ENCODE results near the gene SYNE4.
A peak's percentile ranks its signal among the peaks of the same experiment; 100 is the strongest.
"Not testable (repeated sequence)": the region's sequence is repeated elsewhere in the genome, so short reads cannot be mapped to it uniquely, and the experiment has no call there.

Gene SYNE4, protein sequence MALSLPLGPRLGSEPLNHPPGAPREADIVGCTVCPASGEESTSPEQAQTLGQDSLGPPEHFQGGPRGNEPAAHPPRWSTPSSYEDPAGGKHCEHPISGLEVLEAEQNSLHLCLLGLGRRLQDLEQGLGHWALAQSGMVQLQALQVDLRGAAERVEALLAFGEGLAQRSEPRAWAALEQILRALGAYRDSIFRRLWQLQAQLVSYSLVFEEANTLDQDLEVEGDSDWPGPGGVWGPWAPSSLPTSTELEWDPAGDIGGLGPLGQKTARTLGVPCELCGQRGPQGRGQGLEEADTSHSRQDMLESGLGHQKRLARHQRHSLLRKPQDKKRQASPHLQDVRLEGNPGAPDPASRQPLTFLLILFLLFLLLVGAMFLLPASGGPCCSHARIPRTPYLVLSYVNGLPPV

GRCh38 chr19:36008336-36008978, at the start of gene SYNE4:
SYNE4 (minus strand) TSS chr19:36008813; CDS start chr19:36008681, 132 bp downstream.
- no peak for DNase-seq (ENCODE audit: low read depth)

DNA sequence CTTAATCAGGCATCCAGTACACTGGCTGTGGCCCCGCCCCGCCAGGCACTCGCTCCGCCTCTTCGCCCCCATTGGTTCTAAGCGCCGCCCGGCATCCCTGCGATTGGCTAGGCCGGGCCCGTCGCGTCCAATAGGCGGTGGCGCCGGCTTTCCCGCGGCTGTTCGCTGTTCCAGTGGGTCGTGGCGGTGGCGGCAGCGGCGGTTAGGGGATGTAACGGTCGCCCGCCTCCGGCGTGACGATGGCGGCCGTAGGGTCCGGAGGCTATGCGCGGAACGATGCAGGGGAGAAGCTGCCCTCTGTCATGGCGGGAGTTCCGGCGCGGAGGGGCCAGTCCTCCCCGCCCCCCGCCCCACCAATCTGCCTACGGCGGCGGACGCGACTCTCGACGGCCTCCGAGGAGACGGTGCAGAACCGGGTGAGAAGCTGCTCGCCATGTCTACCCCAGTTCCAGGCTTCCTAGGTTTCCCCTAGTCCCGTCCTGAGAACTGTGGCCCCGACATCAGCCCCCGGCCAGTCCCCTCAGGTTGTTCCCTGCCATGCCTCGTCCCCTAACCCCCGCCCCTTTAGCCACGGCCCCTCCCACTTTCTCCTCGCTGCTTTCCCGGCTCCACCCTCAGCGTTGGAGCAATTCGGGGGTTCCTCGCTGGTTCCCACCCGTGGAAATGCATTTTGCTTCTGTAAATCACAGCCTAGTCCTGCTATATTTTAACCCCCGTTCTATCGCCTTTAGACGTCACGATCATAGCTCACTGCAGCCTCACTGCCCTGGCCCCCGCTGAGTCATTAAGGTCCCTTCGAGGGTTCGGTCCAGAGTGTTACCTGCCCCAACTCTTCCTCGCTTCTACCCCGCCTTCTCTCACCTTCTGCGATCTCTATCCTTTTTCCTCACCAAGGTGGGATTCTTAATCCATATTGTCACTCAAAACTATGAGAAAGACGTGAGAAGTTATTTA, 46.4 kb upstream of the SYNE4 start, which contains the start of gene WDR62:
Gene WDR62 (plus strand): TSS at position 165 of the 954 bp plus-strand sequence. CDS start 75 bp downstream, at position 240.
- DNase-seq (ENCODE audit: low read depth), result no peak

GRCh38 chr19:36054119-36054732, 45.6 kb upstream of the SYNE4 start, which contains the start of gene THAP8:
THAP8 (minus strand) TSS chr19:36054285; CDS start chr19:36054217, 68 bp downstream.
- DNase-seq (ENCODE audit: low read depth), result peak; percentile 99

DNA sequence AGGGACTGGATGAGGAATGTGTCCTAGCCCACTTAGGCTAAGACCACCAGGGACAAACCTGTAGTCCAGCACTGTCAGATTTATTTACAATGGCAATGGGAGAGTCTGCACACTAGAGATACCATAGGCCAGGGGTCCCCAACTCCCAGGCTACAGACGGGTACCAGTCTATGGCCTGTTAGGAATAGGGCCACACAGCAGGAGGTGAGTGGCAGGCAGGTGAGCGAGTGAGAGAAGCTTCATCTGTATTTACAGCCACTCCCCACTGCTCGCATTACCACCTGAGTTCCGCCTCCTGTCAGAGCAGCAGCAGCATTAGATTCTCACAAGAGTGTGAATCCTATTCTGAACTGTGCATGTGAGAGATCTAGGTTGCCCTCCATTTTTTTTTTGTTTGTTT, 43.0 kb upstream of the SYNE4 start:
- no peak for DNase-seq (ENCODE audit: low read depth)

DNA sequence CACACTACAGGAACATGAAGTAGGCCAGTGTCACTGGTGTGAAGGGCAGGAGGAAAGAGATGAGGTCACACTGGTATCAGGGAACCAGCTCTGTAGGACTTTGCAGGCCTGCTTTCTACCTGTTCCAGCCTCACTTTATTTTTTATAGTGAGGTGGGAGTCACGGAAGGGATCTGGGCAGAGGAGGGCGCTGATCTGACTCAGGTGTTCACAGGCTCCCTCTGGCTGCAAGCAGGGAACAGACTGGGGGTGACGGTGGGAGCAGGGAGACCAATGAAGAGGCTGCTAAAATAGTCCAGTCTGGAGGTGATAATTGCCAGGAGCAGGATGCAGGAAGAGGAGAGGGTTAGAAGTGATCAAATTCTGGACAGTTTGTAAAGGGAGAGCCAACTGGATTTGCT, 42.6 kb upstream of the SYNE4 start:
- no peak for DNase-seq (ENCODE audit: low read depth)

DNA sequence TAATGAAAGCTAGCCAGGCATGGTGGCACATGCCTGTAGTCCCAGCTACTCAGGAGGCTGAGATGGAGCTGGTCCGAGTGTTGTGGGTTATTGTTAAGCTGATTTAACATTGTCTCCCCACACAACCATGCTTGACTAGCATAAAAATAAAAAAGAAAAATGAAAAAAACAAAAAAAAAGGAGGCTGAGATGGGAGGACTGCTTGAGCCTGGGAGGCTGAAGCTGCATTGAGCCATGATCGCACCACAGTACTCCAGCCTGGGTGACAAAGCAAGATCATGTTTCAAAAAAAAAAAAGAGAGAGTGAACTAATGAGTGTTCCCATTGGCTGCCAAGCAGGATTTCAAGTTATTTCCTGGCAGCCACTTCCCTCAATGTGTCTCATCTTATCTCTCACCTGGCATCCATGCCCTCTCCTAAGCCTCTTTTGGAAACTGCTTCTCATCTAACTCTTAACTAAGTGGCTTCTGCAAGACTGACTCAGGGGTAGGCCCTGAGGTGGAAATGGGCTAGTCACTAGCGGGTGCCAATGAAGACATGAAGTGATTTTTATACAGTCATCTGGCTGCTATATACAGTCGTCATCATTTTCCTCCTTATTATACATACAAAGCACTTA, 40.6 kb upstream of the SYNE4 start:
- DNase-seq (ENCODE audit: low read depth), result no peak

DNA sequence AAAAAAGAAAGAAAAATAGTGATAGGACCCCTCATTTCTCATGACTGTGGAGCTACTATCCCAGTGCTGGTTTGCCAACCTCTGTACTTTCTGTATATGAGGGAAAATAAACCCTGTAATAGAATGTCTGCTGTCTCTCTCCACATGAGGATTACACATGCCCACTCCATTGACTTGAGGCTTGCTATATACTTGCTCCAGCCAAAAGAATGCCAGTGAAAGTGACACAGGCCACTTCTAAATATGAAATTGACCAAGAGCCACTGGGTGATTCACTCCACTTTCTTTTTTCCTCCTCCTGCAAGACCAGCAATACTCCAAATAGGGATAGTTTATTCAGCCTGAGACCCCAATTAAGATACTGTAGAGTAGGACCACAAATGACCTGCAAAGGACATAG, 39.2 kb upstream of the SYNE4 start:
- no peak for DNase-seq (ENCODE audit: low read depth)

GRCh38 chr19:36046443-36047050, 37.9 kb upstream of the SYNE4 start:
- peak; percentile 18 for DNase-seq (ENCODE audit: low read depth)

- no peak for DNase-seq (ENCODE audit: low read depth)
Observed at GRCh38 chr19:36043952-36044351, 35.3 kb upstream of the SYNE4 start.

- DNase-seq (ENCODE audit: low read depth), result peak; percentile 69
Observed at GRCh38 chr19:36041831-36042230, 33.2 kb upstream of the SYNE4 start.

GRCh38 chr19:36041092-36041491, 32.5 kb upstream of the SYNE4 start:
- not testable (repeated sequence) for DNase-seq (ENCODE audit: low read depth)

DNA sequence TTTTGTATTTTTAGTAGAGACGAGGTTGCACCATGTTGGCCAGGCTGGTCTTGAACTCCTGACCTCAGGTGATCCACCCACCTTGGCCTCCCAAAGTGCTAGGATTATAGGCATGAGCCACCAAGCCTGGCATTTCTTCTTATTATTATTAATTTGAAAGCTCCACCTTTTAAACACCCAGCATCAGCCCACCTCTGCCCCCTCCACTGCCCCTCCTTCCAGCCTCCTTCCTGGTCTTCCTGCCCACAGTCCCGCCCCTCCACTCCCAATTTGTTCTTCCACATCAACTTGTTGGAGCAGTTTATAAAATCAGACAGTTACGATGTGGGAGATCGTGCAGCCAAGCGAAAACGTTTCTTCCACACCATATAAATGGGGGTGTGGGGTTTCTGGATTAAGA, 31.9 kb upstream of the SYNE4 start:
- no peak for DNase-seq (ENCODE audit: low read depth)

DNA sequence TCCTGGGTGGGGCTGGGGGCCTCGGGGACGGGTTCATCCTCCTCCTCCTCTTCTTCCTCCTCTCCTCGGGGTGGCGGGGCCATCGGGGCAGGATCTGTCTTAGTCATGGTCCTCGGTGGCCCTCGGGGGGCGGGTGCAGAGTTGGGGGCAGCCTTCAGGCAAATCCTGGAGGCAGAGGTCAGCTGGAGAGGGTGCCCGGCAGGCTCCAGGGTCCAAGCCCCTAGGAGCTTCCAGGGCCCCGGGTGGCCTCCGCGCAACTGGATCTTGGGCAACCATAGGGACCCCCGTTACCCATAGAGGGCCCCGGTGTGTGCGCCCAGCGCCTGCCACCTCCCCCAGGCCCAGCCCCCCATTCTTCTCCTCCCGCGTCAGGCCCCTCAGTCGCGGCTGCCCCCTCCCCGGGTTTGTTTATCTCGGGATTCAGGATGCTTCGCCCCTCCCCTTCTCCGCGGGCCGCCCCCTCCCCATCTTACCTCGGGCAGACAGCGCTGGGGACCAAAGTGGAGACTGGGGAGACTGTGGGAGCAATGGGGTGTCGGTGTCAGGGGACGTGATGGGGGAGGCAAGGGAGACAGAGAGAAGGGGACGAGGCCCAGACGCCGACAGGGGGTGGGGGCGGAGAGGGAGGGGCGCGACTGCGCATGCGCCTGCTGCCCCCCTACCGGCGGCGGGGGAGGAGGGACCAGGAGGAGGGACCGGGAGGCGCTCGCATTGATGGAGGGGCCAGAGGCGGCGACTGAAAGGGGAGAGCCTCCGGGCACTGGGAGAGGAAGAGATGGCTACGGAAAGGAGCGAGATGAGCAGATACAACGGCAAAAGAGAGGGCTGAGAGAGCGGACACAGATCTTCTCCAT, 23.9 kb upstream of the SYNE4 start, which contains the start of gene CLIP3:
Gene CLIP3 (minus strand): TSS at position 623 of the 854 bp plus-strand sequence. CDS start 516 bp downstream, at position 107.
- DNase-seq (ENCODE audit: low read depth), result peak; percentile 51

DNA sequence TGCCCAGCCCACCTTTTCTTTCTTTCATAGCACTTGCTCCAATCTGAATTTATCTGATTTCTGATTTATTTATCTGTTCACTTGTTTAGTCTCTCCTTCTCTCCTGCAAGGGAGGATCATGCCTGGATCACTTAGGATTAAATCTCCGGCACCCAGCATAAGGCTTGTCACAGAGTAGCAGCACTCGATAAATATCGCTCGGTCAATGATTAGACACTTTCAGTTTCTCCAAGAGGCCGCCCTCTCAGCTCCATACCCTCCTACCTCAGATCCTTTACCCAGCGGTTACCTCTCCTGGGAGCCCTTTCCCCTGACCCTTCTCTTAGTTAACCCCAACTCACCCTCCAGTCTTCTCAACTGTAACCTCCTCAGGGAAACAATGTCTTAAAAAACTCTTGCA, 22.7 kb upstream of the SYNE4 start:
- DNase-seq (ENCODE audit: low read depth), result no peak

GRCh38 chr19:36030264-36031148, 21.9 kb upstream of the SYNE4 start:
- peak; percentile 21 for DNase-seq (ENCODE audit: low read depth)

DNA sequence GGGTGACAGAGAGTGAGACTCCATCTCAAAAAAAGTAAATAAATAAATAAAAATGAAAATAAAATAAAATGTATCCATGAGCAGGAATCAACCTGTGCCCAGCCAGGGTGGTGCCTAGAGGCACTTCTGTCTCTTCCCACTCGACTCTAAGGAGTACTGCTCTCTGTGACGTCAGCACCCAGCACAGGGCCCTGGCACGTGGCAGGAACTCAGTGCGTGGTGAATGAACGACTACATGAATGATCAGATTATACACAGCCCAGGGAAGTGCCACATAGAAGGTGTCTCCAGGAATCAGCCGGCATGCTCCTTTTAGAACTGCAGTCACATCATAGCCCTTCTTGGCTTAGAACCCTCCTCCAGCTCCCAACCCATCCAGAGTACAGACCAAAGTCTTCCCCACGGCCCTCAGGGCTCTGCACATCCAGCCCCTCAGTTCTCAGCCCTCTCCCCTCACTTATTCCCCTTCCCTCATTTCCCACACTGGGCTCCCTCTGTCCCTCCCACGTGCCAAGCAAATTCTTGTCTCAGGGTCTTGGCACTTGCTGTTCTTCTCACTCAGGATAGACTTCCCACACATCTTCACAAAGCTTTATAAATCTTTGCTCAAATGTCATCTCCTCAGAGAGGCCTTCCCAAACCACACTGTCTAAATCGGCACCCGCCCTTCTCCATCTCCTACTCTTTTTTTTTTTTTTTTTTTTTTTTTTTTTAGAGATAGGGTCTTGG, 19.9 kb upstream of the SYNE4 start:
- DNase-seq (ENCODE audit: low read depth), result no peak

- no peak for DNase-seq (ENCODE audit: low read depth)
Observed at GRCh38 chr19:36027696-36028095, 19.1 kb upstream of the SYNE4 start.

Measured in fibroblast of the conjunctiva (primary cell).